Stimulated activated CD4-positive, alpha-beta T cell treated with anti-CD3 and anti-CD28 coated beads, Interleukin-12 subunit alpha, Interleukin-12 subunit beta, amount 100 ng/mL, for 4 hours (primary cell): Measurements from ENCODE around the gene ALG14.
A peak's percentile ranks its signal among the peaks of the same experiment; 100 is the strongest.
"Not testable (repeated sequence)": the region's sequence is repeated elsewhere in the genome, so short reads cannot be mapped to it uniquely, and the experiment has no call there.

ENCODE experiments used
- DNase-seq: peaks from one replicate; pipeline ENCODE4 v3.0.0-alpha.2; 2020

Gene ALG14

DNA sequence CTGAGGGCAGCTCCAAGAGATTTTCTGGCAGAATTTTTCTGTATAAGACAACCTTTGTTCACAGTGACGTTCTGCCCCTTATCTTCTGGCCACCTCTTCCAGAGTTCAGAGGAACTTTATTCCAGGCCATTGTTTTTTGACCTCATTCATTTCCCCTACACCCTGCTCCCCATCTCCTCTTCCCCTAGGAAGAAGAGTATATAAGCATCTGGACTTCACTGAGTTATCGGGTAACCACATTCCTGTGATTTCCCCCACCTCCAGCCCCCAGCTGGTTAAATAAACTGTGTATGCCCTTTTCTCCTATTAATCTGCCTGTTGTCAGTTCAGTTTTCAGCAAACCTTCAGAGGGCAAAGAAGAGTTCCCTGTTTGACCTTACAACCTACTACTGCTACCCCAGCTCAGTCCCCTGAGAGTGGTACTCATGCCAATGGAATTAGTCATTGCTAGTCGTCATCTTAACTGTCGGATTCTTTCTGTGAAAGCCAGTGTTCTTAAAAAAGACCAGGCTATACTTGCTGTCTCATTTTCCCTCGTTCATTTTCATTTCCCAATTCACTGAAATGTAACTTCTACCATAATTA lies 14.3 kb upstream of the ALG14 start:
- DNase-seq = no peak

DNA sequence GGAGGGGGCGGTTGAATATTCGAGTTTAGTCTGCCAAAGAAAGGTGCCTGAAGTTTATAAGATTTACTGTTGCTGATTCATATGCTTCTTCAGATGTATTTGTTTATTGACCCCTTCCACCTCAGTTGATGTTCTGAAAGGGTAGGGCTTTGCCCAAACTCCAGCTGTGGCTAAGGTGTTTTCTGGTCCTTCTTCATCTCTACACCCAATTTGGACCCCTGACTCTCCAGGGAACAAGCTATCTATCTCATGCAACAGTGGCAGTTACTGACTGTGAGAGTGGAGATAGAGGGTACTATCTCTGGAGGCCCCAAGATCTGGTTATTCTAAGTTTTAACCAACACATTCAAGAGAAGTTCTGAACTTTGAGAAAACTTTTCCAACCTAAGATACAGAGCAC lies 12.6 kb upstream of the ALG14 start:
- no peak for DNase-seq

DNA sequence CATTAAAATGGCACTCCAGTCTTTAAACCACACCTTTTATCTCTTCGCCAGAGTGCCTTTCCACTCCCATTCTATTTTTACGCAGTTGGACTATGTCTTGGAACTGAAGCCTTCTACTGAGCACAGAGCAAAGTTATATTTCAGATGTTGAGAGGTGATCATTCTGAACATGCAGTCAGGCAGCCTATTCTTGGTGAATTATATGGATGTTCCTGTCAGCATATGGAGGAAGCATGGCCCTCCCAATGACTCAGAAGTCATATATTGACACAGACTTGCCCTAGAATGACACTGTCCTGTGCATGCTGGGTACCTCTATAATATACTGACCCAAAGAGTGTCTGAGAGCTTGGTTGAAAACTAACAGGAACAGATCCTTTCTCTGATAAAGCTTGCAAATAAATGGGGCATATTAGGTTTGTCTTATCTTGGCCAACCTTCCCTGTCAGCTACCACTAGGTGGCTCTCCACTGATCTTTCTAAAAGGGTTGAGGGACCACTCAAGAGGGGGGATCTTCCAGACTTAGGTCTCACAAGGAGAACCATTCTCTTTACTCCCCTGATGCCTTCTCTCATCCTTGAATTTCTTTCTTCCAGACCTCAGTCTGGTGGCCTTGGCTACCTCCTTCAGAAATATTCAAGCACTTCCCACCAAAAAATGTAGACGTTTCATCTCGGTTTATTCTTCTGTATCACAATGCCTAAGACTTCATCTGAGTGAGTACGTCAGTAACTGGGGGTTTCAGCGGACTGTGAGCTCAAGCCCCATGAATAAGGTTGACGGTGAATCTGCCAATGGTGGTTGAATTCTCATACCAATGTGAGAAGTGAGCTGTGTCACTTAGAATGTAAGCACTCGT lies 11.8 kb upstream of the ALG14 start:
- DNase-seq = no peak

DNA sequence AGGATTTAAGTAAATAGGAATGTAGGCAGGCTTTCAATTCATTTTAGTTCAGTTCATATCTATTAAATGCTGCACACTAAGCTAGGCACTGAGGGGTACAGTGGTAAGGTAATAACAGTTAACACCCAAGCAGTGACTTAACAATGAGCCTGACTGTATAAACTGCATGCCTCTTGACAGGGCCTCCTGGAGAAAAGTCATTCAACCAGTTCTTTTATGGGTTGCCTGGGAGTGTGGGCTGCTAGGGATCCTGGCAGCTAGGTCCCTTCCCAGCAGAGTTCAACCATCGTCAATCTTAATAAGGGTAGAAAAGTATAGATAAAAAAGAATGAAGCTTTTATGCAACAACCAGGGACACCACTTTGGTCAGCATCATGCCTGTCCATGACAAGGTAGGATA lies 8.1 kb upstream of the ALG14 start:
- no peak for DNase-seq

DNA sequence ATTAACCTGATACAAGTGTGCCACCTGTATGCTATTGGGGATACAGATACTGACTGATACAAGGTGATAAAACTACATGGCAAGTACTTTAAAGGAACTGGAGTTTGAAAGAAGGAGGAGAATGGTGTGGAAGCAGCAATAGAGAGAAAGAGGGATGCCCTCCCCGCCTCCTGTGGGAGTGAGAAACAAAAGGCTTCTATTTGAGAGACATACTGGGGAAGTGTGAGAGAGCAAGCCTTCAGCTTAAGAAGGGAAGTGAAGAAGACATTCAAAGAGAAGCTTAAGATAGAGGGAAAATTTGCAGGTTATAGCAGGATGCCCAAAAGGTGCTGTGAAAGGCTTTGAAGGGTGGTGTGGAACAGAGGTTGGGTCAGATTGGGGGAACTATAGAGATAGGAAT lies 7.7 kb upstream of the ALG14 start:
- DNase-seq = no peak

DNA sequence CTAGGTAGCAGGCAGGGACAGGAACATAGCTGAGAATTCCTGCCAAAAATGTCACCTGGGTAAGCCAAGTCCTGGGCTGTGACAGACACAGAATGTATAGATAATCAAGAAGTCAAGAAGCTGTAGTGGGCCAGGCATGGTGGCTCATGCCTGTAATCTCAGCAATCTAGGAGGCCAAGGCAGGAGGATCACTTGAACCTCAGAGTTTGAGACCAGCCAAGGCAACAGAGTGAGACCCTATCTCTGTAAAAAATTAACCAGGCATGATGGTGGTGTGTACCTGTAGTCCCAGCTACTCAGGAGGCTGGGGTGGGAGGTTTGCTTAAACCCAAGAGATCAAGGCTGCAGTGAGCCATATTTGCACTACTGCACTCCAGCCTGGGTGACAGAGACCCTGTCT lies 3.3 kb upstream of the ALG14 start:
- no peak for DNase-seq

DNA sequence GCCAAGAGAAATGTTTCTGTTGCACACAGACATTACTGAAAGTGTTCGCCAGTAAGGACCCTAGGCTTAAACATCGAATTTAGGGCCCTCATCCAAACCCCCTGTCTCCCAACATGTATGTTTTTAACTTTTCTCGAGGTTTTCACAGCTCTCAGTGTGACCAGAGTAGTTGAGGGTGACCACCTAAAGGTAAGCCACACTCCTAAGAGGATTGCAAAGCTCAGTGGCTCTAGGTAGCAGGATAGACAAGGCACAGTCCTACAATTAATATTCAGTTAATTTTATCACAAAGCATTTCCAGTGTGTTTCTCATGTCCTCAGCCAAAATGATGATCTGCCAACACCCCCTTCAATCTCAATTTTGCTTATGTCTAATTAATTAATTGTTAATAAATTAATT lies 695 bp upstream of the ALG14 start:
- no peak for DNase-seq

DNA sequence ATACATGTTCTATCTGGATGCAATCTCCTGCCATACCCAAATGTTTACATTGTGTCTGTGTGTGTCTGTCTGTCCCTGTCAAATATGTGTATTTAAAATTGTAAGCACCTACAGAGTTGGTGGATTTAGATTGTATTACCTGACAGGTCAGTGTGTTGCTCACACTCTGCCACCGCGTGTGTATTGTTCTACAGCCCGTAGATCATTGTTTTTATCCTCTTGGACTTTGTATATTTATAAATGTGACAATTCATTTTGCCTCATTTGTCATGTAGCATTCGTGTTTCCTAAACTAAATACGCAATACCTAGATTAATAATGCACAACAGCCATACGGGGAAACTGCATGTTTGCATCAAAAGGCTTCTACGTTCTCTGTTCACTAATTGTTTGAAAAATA lies 634 bp downstream of the ALG14 start:
- DNase-seq = no peak

DNA sequence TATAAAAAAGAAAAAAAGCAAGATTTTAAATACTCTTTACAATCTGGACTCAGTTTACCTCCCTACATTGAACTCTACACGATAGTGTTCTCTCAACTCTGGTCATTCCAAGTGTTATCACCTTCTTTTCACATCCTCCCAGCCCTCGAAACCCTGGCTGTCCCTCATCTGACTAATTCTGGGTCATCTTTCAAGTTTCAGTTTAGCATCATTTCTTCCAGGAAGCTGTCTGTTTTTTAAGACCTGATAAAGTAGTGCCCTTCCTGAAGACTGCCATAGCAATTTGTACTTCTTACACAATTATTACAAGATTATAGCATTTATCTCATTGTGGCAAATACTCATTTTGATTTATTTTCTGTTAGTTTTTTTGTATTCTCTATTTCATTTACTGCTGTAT lies 1.2 kb downstream of the ALG14 start:
- DNase-seq = no peak

DNA sequence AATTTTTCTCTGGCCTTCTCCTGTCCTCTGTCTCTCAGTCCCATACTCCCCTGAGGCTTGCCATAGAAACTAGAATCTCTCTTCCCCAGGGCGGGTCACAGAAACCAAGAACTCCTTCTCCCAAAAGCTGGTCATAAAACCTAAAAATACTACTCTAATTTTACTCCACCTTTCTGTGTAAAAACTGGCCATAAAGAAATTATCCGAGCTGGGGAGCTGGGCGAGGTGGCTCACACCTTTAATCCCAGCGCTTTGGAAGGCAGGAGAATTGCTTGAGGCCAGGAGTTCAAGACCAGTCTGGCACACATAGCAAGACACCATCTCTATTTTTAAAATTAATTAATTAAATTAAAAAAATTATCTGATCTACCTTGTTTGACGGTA lies 3.0 kb downstream of the ALG14 start:
- DNase-seq = no peak

DNA sequence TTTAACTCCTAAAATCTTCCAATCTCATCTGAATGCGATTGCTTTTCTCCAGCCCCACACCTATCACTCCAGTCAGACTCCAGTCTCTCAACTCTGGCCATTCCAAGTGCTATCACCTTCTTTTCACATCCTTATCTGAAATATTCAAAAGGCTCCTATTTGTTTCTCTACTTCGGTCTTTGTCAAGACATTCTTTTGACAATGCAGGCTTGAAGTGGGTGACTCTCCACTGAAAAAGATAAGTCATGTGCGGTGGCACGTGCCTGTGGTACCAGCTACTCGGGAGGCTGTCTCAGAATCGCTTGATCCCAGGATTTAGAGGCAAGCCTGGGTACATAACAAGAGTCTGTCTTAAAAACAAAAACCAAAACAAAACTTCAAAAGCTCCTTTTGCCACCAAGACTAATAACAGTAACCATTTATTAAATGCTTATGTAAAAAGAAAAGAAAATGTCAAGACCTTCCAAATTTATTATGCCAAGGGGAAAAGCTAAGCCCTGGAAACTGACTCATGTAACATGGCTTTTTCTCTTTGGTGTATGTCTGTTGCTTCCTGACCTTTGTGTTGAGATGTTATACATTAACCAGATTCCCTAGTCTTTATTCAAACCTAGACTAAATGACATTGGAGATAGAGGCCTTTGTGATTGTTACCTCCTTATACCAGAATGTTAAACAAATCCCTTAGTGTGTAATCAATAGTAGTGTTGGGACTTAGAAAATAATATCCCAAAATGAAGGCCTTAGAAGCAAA lies 3.6 kb downstream of the ALG14 start:
- no peak for DNase-seq

DNA sequence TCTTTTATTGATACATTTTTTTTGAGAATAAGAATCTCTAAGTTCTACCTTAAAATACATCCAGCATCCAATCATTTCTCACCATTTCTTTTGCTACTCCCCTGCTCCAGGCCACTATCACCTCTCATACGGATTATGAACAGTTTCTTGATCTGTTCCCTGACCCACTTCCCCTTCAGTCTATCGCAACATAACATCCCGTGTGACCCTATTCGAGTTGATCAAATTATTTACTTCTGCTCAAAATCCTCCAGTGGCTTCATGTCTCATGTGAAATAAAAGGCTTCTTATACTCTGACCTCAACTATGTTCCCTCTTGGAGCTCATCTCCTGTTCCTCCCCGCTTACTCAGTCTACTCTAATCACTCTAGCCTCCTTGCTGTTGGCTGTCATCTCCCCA lies 5.2 kb downstream of the ALG14 start:
- DNase-seq = no peak

DNA sequence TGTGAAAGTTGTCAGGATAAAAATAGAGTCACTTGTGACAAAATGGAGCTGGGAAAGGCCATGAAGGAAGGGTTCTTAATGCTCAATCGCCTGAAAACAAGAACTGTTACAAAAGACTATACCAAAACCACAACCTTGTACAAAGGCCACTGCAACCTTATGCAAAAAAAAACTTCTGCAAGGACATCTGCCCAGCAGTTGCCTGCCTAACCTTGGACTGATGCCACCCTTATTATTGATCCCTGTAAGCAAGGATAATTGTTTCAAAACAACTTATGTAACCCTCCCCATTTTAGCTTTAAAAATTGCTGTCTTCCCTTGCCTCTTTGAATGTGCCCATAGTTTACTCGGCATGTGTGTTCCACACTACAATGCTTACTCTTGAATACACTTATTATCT lies 5.7 kb downstream of the ALG14 start:
- DNase-seq = no peak

DNA sequence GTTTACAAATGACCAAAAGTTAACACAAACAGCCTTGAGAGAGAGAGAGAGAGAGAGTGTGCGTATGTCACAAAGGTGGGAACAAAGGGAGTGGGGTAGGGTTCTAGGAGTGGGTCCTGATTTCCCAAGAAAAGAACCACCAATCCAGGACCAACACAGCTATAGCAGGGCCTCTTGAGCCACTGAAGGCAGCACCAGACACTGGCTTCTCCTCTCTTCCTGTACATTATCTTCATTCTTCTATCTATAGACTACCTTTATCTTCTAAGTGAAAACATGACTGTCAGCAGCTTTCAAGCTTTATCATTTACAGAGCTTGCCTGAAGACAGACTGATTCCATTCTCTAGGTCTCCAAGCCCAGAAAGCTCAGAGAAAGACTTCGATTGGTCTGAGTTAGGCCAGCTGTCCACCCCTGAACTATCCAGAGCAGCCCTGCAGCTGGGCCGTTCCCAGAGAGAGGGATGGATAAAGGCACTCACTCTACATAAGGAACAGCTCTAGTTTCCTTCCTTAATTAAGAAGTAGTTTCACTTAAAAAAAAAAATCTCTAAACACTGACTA lies 11.2 kb downstream of the ALG14 start:
- DNase-seq = no peak

DNA sequence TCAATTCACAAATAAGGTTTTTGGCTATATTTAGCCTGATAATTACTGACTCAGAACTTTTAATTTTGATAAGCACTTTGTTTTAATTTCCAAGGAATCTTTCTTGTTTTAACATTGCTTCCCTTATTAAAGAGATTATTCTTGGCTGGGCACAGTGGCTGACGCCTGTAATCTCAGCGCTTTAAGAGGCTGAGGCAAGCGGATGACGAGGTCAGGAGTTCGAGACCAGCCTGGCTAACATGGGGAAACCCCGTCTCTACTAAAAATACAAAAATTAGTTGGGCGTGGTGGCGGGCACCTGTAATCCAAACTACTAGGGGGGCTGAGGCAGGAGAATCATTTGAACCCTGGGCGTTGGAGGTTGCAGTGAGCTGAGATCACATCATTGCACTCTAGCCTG lies 13.8 kb downstream of the ALG14 start:
- no peak for DNase-seq

DNA sequence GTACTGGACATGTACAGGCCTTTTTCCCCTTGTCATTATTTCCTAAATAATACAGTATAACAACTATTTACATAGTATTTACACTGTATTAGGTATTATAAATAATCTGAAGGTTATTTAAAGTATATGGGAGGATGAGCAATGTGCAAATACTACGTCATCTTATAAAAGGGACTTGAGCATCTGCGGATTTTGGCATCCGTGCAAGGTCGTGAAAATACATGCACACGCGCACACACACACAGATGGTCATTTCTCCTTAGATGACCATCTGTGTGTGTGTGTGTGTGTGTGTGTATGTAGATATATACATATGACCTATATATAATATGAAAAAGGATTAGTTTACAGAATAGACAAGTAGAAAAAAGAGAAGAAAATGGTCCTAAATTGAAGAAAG lies 15.4 kb downstream of the ALG14 start:
- no peak for DNase-seq

DNA sequence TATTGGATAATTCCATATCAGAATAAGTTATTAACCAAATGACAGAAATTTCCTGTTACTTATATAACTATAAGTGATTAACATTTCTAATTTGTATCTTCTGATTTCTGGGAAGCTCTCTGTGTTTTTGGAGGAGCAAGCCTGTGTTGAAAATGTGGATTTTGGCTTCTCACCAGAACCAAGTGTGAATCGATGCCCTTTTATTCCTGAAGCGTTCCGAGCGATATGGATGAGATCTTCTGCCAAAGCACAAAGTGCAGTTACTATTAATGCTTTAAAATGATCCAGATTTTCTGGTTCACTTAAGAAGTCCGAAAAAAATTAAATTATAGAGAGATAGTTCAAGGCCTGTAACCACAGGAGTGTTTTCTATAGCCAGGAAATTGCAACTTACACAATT lies 22.8 kb downstream of the ALG14 start:
- DNase-seq = no peak

DNA sequence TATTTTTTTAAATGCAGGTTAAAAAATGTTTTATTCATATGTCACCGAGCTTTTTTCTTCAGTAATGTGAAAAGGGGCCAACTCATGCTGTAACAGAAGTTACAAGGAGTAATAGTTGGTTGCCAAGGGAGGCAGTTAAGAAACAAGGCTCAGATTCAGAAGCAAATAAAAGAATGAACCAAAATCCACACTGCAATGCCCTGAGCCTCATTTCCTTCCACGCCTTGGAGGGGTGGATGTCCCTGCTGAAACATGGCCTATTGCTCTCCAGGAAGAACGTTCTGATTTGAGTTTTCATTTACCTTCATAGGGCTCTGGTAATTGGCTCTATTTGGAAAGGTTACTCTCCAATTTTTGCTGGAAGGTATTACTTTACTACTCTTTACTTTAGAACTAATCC lies 24.4 kb downstream of the ALG14 start:
- DNase-seq = no peak

DNA sequence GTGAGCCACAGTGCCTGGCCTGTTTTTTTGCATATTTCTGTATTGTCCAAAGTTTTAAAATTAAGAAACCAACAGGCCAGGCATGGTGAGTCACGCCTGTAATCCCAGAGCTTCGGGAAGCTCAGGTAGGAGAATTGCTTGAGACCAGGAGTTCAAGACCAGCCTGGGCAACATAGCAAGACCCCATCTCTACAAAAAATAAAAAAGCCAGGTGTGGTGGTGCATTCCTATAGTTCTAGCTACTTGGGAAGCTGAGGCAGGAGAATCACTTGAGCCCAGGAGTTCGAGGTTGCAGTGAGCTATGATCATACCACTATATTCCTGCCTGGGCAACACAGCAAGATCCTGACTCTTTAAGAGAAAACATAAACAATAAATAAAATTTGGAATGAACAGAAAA lies 25.1 kb downstream of the ALG14 start:
- DNase-seq = not testable (repeated sequence)

DNA sequence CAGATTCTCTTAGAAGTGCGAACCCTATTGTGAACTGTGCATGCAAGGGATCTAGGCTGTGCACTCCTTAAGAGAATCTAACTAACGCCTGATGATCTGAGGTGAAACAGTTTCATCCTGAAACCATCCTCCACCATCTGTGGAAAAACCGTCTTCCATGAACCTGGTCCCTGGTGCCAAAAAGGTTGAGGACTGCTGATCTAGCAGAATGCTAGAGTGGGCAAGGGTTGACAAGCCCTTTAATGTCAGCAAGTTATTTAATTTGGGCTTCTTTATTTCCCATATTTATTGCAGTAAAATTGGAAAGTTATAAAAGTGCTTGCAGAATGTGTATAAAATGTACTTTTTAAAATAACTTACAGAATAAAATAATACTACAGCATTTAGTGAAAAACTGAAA lies 26.4 kb downstream of the ALG14 start:
- DNase-seq = no peak

DNA sequence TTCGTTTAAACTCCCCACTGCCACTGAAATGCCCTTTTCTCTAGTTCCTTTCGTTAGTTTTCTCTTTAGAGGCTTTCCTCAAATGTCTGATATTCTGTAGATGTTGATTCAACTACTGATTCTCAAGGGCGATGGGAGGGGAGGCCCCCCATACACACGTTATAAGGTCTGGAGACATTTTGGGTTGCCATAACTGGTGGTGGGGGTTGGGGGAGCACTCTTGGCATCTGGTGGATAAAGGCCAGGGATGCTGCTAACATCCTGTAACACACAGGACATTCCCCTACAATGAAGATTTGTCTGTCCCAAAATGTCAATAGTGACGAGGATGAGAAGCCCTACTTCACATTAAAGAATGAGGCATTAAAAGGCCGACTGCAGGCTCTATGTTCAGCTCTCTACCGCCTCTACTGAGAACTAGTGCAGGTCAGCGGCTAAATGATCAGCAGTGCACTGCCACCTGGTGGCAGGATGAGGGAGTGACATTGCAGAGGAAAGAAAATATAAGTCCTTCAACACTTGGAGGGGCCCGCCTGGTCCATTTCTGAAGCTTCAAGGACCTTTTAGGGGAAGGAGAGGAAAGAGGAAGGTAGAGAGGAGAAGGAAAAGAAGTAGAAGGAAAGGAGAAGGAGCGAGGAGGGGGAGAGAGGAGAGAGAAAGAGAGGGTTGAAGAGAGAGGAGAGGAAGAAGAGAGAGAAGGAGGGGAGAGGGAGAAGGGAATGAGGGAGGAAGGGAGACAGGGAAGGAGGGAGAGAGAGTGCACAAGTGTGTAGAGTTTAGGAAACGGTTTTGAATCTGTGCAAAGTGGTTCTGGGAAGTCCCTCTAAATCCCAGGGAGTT lies 29.4 kb downstream of the ALG14 start:
- DNase-seq = peak; percentile 67

DNA sequence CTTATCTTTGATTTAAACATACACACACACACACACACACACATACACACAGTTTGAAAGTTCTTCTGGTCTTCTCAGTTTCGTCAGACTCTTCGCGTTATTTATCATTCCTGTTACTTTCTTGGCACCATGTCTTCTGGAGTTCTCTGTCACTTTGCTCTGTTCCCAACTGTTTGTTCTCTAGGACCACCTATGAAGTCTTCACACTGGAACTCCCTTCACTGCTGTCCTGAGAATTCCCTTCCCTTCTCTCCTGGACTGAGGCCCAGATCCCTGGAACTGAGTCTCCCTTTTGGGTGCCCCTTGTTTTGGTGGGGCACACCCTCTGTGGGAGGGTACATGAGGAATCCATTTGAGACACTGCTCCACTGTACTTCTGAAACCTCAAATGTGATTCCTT lies 30.5 kb downstream of the ALG14 start:
- DNase-seq = no peak
